Neural cell (in vitro differentiated cells): ENCODE measurements around the gene RHEBL1. TPM values are rescaled to one million over a fixed set of nuclear protein-coding genes. Genes with fewer than 3 reads are reported as not detected.

Experiments
- H2AFZ ChIP-seq: fragments of 200-600, 300-800 bp; sonication (generic), shearing (Covaris generic); 2 replicates; pipeline ENCODE4 v1.6.0; 2014; ENCODE audit warnings: low read depth, mild to moderate bottlenecking, antibody characterized with exemption, low read length, moderate library complexity
- H3F3A ChIP-seq: fragments of 200-600 bp; shearing (Covaris generic); 2 replicates; pipeline ENCODE4 v1.6.1; 2016; ENCODE audit warnings: mild to moderate bottlenecking, moderate library complexity, mixed read lengths, antibody characterized with exemption, low read length; ENCODE audit not compliant: insufficient read depth, poor library complexity, severe bottlenecking
- H3K27ac ChIP-seq: fragments of 200-600, 300-800 bp; sonication (generic), shearing (Covaris generic); 2 replicates; pipeline ENCODE4 v1.5.1; 2014; ENCODE audit warnings: mild to moderate bottlenecking, low read length, moderate library complexity
- H3K27me3 ChIP-seq: fragments of 300-800, 200-600 bp; sonication (generic), shearing (Covaris generic); 2 replicates; pipeline ENCODE4 v1.6.0; 2014; ENCODE audit warnings: mild to moderate bottlenecking, low read depth, low read length, moderate library complexity; ENCODE audit not compliant: insufficient read depth
- H3K36me3 ChIP-seq: fragments of 300-800, 200-600 bp; sonication (generic), shearing (Covaris generic); 2 replicates; pipeline ENCODE4 v1.5.1; 2014; ENCODE audit warnings: mild to moderate bottlenecking, antibody characterized with exemption, low read length, moderate library complexity; ENCODE audit not compliant: insufficient read depth
- H3K4me2 ChIP-seq: fragments of 300-800, 200-600 bp; sonication (generic), shearing (Covaris generic); 2 replicates; pipeline ENCODE4 v1.6.0; 2014; ENCODE audit warnings: mild to moderate bottlenecking, low read length
- H3K4me3 ChIP-seq: fragments of 300-800, 200-600 bp; sonication (generic), shearing (Covaris generic); 2 replicates; pipeline ENCODE4 v1.5.1; 2014; ENCODE audit warnings: mild to moderate bottlenecking, low read length, moderate library complexity
- H3K79me2 ChIP-seq: fragments of 200-600 bp; shearing (Covaris generic); replicated peaks from 2 replicates; pipeline ENCODE4 v1.6.0; 2014; ENCODE audit warnings: mild to moderate bottlenecking, low read length, moderate library complexity; ENCODE audit not compliant: insufficient read depth
- H3K9ac ChIP-seq: fragments of 300-800, 200-600 bp; sonication (generic), shearing (Covaris generic); 2 replicates; pipeline ENCODE4 v1.6.1; 2016; ENCODE audit warnings: mild to moderate bottlenecking, low read length, mixed read lengths
- H3K9me2 ChIP-seq: fragments of 200-600 bp; shearing (Covaris generic); 2 replicates; pipeline ENCODE4 v1.6.1; 2016; ENCODE audit warnings: mild to moderate bottlenecking, low read length, mixed read lengths; ENCODE audit not compliant: insufficient read depth
- H3K9me3 ChIP-seq: fragments of 200-600, 300-800 bp; sonication (generic), shearing (Covaris generic); 2 replicates; pipeline ENCODE4 v1.6.1; 2016; ENCODE audit warnings: mild to moderate bottlenecking, mixed run types, low read length, moderate library complexity, mixed read lengths
- H4K20me1 ChIP-seq: fragments of 200-600 bp; shearing (Covaris generic); 2 replicates; pipeline ENCODE4 v1.6.1; 2016; ENCODE audit warnings: mild to moderate bottlenecking, mixed run types; ENCODE audit not compliant: insufficient read depth
- EP300 ChIP-seq: fragments of 450-650 bp; conservative IDR thresholded peaks from 2 replicates; pipeline ENCODE4 v1.6.1; 2014; ENCODE audit warnings: antibody characterized with exemption, mild to moderate bottlenecking, moderate library complexity; ENCODE audit not compliant: poor library complexity, severe bottlenecking
- EZH2 ChIP-seq: fragments of 200-600, 300-800 bp; shearing (Covaris generic), sonication (generic); IDR thresholded peaks from 2 replicates; pipeline ENCODE4 v1.6.1; 2014; ENCODE audit warnings: antibody characterized with exemption, low read length, borderline replicate concordance, mild to moderate bottlenecking; ENCODE audit not compliant: insufficient read depth, poor library complexity, severe bottlenecking
- MXI1 ChIP-seq: fragments of 450-650 bp; conservative IDR thresholded peaks from 2 replicates; pipeline ENCODE4 v1.6.1; 2014; ENCODE audit warnings: antibody characterized with exemption, mild to moderate bottlenecking; ENCODE audit not compliant: poor library complexity, severe bottlenecking
- POLR2AphosphoS5 ChIP-seq: IDR thresholded peaks from 2 replicates; pipeline ENCODE4 v1.6.1; 2012
- RAD21 ChIP-seq: fragments of 450-650 bp; conservative IDR thresholded peaks from 2 replicates; pipeline ENCODE4 v1.6.1; 2014; ENCODE audit warnings: antibody characterized with exemption, mild to moderate bottlenecking, moderate library complexity
- SMC3 ChIP-seq: fragments of 450-650 bp; conservative IDR thresholded peaks from 2 replicates; pipeline ENCODE4 v1.6.1; 2014; ENCODE audit warnings: antibody characterized with exemption, mild to moderate bottlenecking, moderate library complexity; ENCODE audit not compliant: poor library complexity
- TAF1 ChIP-seq: IDR thresholded peaks from 2 replicates; pipeline ENCODE4 v1.6.1; 2012; ENCODE audit warnings: low read depth
- polyA plus RNA-seq: library from polyadenylated mRNA; depleted of rRNA; stranded (reverse); fragments of >200 nt; gene quantifications from 2 replicates; pipeline ENCODE4 v1.2.3, GENCODE V29; 2014
- TF ChIP-seq, protein P1 (sequence below): IDR thresholded peaks from 2 replicates; pipeline ENCODE4 v1.6.1; 2012; ENCODE audit warnings: borderline replicate concordance
- TF ChIP-seq, protein P2 (sequence below): fragments of 450-650 bp; IDR thresholded peaks from 2 replicates; pipeline ENCODE4 v1.5.1; 2014; ENCODE audit warnings: antibody characterized with exemption, mild to moderate bottlenecking, moderate library complexity; ENCODE audit not compliant: poor library complexity, severe bottlenecking

Gene RHEBL1
- polyA plus RNA-seq, 1 donor from 2014 or later, result 0.68 TPM

DNA sequence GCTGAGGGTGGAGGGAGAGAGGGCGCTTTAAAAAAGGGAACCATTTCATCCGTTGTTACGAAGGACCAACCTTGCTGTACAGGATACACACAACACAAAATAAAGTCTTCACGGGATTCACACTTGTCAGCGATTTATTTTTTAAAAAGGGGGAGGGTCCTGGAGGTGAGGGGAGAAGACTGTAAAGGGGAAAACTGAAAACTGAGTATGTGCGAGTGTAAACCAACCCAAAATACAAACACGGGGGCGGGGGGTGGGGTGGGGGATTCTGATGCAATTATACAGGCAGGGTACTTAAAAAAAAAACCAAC, 50.7 kb downstream of the RHEBL1 start:
- no peaks in the 10 kb centered on the region for H3K9me2 ChIP-seq
- peak overlapping the region; percentile 99 for H3K4me2 ChIP-seq
- H3F3A ChIP-seq, result peaks cover 3% of the 10 kb centered on the region
- H3K4me3 ChIP-seq, result peak overlapping the region; percentile 84
- peak overlapping the region; percentile 96 for H3K9ac ChIP-seq
- H3K36me3 ChIP-seq, result no peaks in the 10 kb centered on the region
- H3K79me2 ChIP-seq, result no peaks in the 10 kb centered on the region
- no peaks in the 10 kb centered on the region for H3K9me3 ChIP-seq
- H4K20me1 ChIP-seq, result no peaks in the 10 kb centered on the region
- peak overlapping the region; percentile 94 for H3K27ac ChIP-seq
- TF ChIP-seq MXI1 (no peak), SMC3 (no peak), EP300 (no peak), EZH2 (no peak), POLR2AphosphoS5 (no peak), TAF1 (no peak), RAD21 (no peak)
- TF ChIP-seq, protein P1, sequence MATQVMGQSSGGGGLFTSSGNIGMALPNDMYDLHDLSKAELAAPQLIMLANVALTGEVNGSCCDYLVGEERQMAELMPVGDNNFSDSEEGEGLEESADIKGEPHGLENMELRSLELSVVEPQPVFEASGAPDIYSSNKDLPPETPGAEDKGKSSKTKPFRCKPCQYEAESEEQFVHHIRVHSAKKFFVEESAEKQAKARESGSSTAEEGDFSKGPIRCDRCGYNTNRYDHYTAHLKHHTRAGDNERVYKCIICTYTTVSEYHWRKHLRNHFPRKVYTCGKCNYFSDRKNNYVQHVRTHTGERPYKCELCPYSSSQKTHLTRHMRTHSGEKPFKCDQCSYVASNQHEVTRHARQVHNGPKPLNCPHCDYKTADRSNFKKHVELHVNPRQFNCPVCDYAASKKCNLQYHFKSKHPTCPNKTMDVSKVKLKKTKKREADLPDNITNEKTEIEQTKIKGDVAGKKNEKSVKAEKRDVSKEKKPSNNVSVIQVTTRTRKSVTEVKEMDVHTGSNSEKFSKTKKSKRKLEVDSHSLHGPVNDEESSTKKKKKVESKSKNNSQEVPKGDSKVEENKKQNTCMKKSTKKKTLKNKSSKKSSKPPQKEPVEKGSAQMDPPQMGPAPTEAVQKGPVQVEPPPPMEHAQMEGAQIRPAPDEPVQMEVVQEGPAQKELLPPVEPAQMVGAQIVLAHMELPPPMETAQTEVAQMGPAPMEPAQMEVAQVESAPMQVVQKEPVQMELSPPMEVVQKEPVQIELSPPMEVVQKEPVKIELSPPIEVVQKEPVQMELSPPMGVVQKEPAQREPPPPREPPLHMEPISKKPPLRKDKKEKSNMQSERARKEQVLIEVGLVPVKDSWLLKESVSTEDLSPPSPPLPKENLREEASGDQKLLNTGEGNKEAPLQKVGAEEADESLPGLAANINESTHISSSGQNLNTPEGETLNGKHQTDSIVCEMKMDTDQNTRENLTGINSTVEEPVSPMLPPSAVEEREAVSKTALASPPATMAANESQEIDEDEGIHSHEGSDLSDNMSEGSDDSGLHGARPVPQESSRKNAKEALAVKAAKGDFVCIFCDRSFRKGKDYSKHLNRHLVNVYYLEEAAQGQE, result no peak
- TF ChIP-seq, protein P2, sequence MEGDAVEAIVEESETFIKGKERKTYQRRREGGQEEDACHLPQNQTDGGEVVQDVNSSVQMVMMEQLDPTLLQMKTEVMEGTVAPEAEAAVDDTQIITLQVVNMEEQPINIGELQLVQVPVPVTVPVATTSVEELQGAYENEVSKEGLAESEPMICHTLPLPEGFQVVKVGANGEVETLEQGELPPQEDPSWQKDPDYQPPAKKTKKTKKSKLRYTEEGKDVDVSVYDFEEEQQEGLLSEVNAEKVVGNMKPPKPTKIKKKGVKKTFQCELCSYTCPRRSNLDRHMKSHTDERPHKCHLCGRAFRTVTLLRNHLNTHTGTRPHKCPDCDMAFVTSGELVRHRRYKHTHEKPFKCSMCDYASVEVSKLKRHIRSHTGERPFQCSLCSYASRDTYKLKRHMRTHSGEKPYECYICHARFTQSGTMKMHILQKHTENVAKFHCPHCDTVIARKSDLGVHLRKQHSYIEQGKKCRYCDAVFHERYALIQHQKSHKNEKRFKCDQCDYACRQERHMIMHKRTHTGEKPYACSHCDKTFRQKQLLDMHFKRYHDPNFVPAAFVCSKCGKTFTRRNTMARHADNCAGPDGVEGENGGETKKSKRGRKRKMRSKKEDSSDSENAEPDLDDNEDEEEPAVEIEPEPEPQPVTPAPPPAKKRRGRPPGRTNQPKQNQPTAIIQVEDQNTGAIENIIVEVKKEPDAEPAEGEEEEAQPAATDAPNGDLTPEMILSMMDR, result no peak
- H3K27me3 ChIP-seq, result no peaks in the 10 kb centered on the region
- H2AFZ ChIP-seq, result peak overlapping the region; percentile 89

DNA sequence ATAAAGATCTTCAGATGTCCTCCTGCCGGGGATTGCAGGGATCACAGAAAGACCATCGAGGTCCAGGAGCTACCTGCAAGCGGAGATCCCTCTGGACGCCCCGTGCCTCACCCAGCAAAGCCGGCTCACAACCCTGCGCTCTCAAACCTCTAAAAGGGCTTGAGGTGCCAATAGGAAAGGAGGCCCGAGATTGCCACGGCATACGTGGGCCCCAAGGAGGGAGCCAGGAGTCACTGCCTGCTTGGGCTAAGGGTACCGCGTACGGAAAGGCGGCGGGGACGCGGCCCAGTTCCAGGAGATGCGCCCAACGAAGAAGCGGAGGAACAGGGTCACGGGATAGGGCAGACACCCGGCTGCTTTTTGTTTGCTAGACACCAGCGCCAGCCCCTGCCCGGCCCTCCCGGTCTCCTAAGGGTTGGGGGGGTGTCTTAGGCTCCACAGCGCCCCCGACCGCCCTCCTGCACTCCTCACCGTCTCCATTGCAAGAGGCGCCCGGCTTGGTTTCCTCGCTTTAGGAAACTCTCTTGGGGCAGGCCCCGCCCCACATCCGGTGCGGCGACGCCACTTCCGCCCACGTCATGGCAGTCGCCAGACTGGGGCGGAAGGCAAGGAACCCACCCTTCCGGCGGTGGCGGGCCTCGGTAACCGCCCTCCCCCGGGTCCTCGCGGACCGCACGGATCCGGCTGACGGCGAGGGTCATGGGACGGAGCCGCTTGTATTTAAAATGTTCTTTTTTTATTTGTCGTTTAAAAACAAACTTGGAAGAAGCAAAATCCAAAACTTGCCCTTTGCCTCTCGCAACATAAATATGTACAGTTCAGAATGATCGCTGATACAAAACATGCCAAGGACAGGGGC, 51.3 kb downstream of the RHEBL1 start, which contains the start of gene PRKAG1:
TSS of gene PRKAG1 (minus strand) at position 516 of the 859 bp plus-strand sequence. CDS start at position 480, 36 bp downstream.
- Histone ChIP-seq H3K4me2 (peak within 1 kb of the TSS; percentile 99), H3K9me3 (no peaks in the 10 kb centered on the region), H3K27ac (peak within 1 kb of the TSS; percentile 94), H3K79me2 (no peaks in the 10 kb centered on the region), H3K27me3 (no peaks in the 10 kb centered on the region), H3K4me3 (peak within 1 kb of the TSS; percentile 84), H3K36me3 (no peaks in the 10 kb centered on the region), H3K9ac (peak within 1 kb of the TSS; percentile 96), H3K9me2 (no peaks in the 10 kb centered on the region), H2AFZ (peak within 1 kb of the TSS; percentile 89), H3F3A (peaks cover 3% of the 10 kb centered on the region), H4K20me1 (no peaks in the 10 kb centered on the region)
- TF ChIP-seq TAF1 (peak; percentile 96), POLR2AphosphoS5 (peak; percentile 97), MXI1 (peak; percentile 69), EP300 (peak; percentile 66), RAD21 (peak; percentile 55), EZH2 (no peak), SMC3 (peak; percentile 61)
- TF ChIP-seq, protein P1, result peak; percentile 92
- TF ChIP-seq, protein P2, result peak; percentile 89
